ENCODE results near the gene YPEL5.

DNA sequence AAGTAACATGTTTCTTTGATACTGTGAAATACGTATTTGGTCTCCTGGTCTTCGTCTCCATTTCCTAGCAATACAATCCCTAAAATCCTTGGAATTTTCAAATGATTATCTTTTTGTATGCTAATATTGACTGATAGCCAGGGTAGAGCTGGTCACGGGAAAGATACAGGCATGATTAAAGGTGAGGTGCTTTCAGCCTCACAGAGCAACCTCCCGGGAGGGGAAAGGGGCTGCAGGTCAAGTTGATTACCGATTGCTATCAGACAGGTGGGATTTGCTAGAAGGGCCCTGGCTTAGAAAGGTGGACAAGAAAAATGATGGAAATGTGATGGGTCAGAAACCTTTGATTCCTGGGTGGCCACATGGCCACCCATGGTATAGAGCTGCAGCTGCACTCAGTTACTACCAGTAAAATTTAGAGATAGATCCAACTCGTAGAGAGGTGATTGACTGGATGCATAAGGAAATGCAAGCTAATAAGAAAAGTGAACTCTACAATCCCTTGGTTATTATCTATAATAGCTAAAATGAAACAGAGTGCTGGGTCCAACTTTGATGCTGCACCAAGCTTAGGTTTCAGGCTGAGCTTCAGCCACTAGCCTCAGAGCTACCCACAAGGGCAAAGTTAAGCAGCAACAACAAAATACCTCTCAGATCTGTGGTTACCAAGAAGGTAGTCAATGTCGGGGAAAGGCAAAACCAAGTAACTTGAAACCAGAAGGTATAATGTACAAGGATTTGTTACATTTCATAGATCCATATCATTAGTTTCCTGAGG, 15.3 kb downstream of the YPEL5 start:
- TF ChIP-seq POLR2AphosphoS5 (IDR thresholded peaks at IDR 0.05) (no peak), POLR2A (IDR thresholded peaks at IDR 0.05) (no peak)
- TF ChIP-seq, protein P1, sequence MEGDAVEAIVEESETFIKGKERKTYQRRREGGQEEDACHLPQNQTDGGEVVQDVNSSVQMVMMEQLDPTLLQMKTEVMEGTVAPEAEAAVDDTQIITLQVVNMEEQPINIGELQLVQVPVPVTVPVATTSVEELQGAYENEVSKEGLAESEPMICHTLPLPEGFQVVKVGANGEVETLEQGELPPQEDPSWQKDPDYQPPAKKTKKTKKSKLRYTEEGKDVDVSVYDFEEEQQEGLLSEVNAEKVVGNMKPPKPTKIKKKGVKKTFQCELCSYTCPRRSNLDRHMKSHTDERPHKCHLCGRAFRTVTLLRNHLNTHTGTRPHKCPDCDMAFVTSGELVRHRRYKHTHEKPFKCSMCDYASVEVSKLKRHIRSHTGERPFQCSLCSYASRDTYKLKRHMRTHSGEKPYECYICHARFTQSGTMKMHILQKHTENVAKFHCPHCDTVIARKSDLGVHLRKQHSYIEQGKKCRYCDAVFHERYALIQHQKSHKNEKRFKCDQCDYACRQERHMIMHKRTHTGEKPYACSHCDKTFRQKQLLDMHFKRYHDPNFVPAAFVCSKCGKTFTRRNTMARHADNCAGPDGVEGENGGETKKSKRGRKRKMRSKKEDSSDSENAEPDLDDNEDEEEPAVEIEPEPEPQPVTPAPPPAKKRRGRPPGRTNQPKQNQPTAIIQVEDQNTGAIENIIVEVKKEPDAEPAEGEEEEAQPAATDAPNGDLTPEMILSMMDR (IDR thresholded peaks at IDR 0.05): no peak
